HepG2 (cell line): ENCODE measurements around the gene CRMP1. TPM values are rescaled to one million over a fixed set of nuclear protein-coding genes. Genes with fewer than 3 reads are reported as not detected.

Experiments used
- ATAC-seq: fragments of 200-7000 bp; cut with Tn5 transposase; 3 replicates; pipeline ENCODE4 v1.9.1; 2020; ENCODE audit warnings: mild to moderate bottlenecking, moderate library complexity
- BruUV-seq: library from RNA; stranded (reverse); fragments of 400-500 nt; replicated peaks from 2 replicates; lab custom pipeline; 2021; lab: Mats Ljungman, UMichigan
- CTCF ChIA-PET: fragments of 300-600 bp; formaldehyde crosslinking; extraction: SDS; loops from one replicate; lab custom pipeline; 2021; ENCODE audit warnings: low total read pairs, inconsistent platforms, low intra/inter-chr PET ratio; lab: Yijun Ruan, JAX
- POLR2A ChIA-PET: fragments of 350-600 bp; sonication (Branson Sonifier 250); formaldehyde crosslinking; loops from one replicate; lab custom pipeline; 2020; ENCODE audit warnings: antibody characterized with exemption, inconsistent platforms; lab: Yijun Ruan, JAX
- DNase-seq: peaks from one replicate; pipeline ENCODE4 v3.0.0-alpha.2; 2015; ENCODE audit warnings: low spot score
- FAIRE-seq: peaks from 3 replicates; lab custom pipeline; 2011; peaks lifted over from hg19 to GRCh38; lab: Jason Lieb, UNC
- H2AFZ ChIP-seq: one replicate; pipeline ENCODE4 v1.6.1; 2011; ENCODE audit warnings: low read length, inconsistent platforms
- H3K27ac ChIP-seq: fragments of 300-600 bp; 3 replicates; pipeline ENCODE4 v1.8.0; 2011; ENCODE audit warnings: mixed run types, mild to moderate bottlenecking, mixed read lengths, low read length, inconsistent platforms; ENCODE audit not compliant: insufficient read depth; ENCODE audit errors: extremely low read length
- H3K27me3 ChIP-seq, 2 experiments: fragments of 200-600 bp in 1 of 2; 2 replicates in 1 of 2; 3 replicates in 1 of 2; pipeline versions ENCODE4 v1.6.0 to v1.8.0; 2011; ENCODE audit warnings: low read length in 2 of 2, mild to moderate bottlenecking in 2 of 2, moderate library complexity in 2 of 2, inconsistent platforms in 1 of 2; ENCODE audit not compliant: insufficient read depth in 2 of 2, control insufficient read depth in 1 of 2
- H3K36me3 ChIP-seq, 2 experiments: fragments of 200-600 bp in 1 of 2; replicated peaks in 1 of 2; 2 replicates in 1 of 2; 3 replicates in 1 of 2; pipeline versions ENCODE4 v1.5.1 to v1.8.0; 2011; ENCODE audit warnings: low read length in 2 of 2, inconsistent platforms in 1 of 2; ENCODE audit not compliant: insufficient read depth in 2 of 2, control insufficient read depth in 1 of 2
- H3K4me1 ChIP-seq: 2 replicates; pipeline ENCODE4 v1.5.1; 2012; ENCODE audit warnings: low read length, inconsistent platforms; ENCODE audit not compliant: insufficient read depth
- H3K4me2 ChIP-seq: 2 replicates; pipeline ENCODE4 v1.6.0; 2011; ENCODE audit warnings: low read depth, low read length, inconsistent platforms
- H3K4me3 ChIP-seq, 3 experiments: fragments of 200-600 bp in 1 of 3; sonication (generic), shearing (Covaris generic) in 1 of 3; replicated peaks in 1 of 3; 2 replicates each; pipeline ENCODE4 v1.5.1; 2011 to 2016; ENCODE audit warnings: low read length in 3 of 3, inconsistent platforms in 2 of 3, low read depth in 2 of 3, mild to moderate bottlenecking in 2 of 3, control low read depth in 1 of 3, mixed read lengths in 1 of 3; ENCODE audit not compliant: insufficient read depth in 1 of 3
- H3K79me2 ChIP-seq: one replicate; pipeline ENCODE4 v1.6.1; 2011; ENCODE audit warnings: low read length, inconsistent platforms; ENCODE audit not compliant: insufficient read depth
- H3K9ac ChIP-seq: 2 replicates; pipeline ENCODE4 v1.6.0; 2011; ENCODE audit warnings: mild to moderate bottlenecking, low read depth, low read length, inconsistent platforms; ENCODE audit not compliant: insufficient read depth
- H3K9me3 ChIP-seq: 2 replicates; pipeline ENCODE4 v1.5.1; 2012; ENCODE audit warnings: mild to moderate bottlenecking, low read length
- H4K20me1 ChIP-seq: 2 replicates; pipeline ENCODE4 v1.6.0; 2011; ENCODE audit warnings: inconsistent platforms, mild to moderate bottlenecking, low read length, moderate library complexity; ENCODE audit not compliant: insufficient read depth
- ATF7 ChIP-seq, 2 experiments: fragments of 450-650 bp in 1 of 2; sonication (generic) in 1 of 2; formaldehyde crosslinking in 1 of 2; IDR thresholded peaks; 2 replicates each; pipeline versions ENCODE4 v1.4.0 to v1.6.1; 2016 to 2020; ENCODE audit warnings: antibody characterized with exemption in 1 of 2, mild to moderate bottlenecking in 1 of 2, missing genetic modification reagents in 1 of 2
- NCOA2 ChIP-seq: sonication (generic); formaldehyde crosslinking; IDR thresholded peaks from 2 replicates; pipeline ENCODE4 v1.8.0; 2022; ENCODE audit warnings: inconsistent platforms
- NFYB ChIP-seq: sonication (generic); formaldehyde crosslinking; IDR thresholded peaks from 2 replicates; pipeline ENCODE4 v1.4.0; 2020; ENCODE audit warnings: missing genetic modification reagents
- NR2C2 ChIP-seq: sonication (generic); formaldehyde crosslinking; IDR thresholded peaks from 2 replicates; pipeline ENCODE4 v1.4.0; 2020; ENCODE audit warnings: missing genetic modification reagents, mild to moderate bottlenecking, moderate library complexity, borderline replicate concordance
- ZKSCAN8 ChIP-seq: IDR thresholded peaks from 2 replicates; pipeline ENCODE4 v1.6.1; 2016; ENCODE audit warnings: borderline replicate concordance, missing genetic modification reagents, missing compliant biosample characterization
- ZNF781 ChIP-seq: sonication (generic); formaldehyde crosslinking; IDR thresholded peaks from 2 replicates; pipeline ENCODE4 v1.5.1; 2020; ENCODE audit warnings: borderline replicate concordance, mild to moderate bottlenecking, missing genetic modification reagents; ENCODE audit errors: not compliant biosample characterization
- whole genome bisulfite sequencing: methylation state at CpG from one replicate; pipeline ENCODE4 v1.1.6; 2017; ENCODE audit warnings: low lambda C conversion rate; 5-methylcytosine and 5-hydroxymethylcytosine counted together
- in situ Hi-C: cut with HindIII; loops from 2 replicates; pipeline ENCODE4 v1.10.0; 2017; ENCODE audit warnings: low pct_unique_long_range_greater_than_20kb; ENCODE audit not compliant: extremely low pct_ligation_motif_present
- intact Hi-C: fragments of 100-400 bp; cut with micrococcal nuclease; formaldehyde crosslinking; loops from one replicate; pipeline ENCODE4 v1.10.0; 2022; ENCODE audit not compliant: unreplicated experiment
- polyA plus RNA-seq, 8 experiments: library from polyadenylated mRNA; depleted of rRNA in 3 of 8; stranded (reverse) in 7 of 8; unstranded in 1 of 8; fragments of >200 nt; fragmentation: Illumina TruSeq in 4 of 8; extraction: Trizol in 4 of 8; gene quantifications; 2 replicates each; pipeline versions ENCODE4 v1.2.1 to v1.2.3, GENCODE V29; 2011 to 2016; ENCODE audit warnings: low read depth in 4 of 8, missing spikeins in 1 of 8, mixed read lengths in 1 of 8; ENCODE audit not compliant: insufficient read depth in 1 of 8
- total RNA-seq, 5 experiments: library from RNA; depleted of rRNA; stranded (reverse); fragments of >200 nt; fragmentation: Illumina TruSeq; extraction: Trizol; gene quantifications; 2 replicates each; pipeline ENCODE4 v1.2.3, GENCODE V29; 2016; ENCODE audit warnings: low read depth in 1 of 5
- TF ChIP-seq, protein P1 (sequence below), 2 experiments: sonication (generic) in 1 of 2; formaldehyde crosslinking in 1 of 2; IDR thresholded peaks; 2 replicates each; pipeline versions ENCODE4 v1.6.1 to v1.9.0; 2014 to 2022; ENCODE audit warnings: antibody characterized with exemption in 1 of 2, borderline replicate concordance in 1 of 2, inconsistent platforms in 1 of 2, low read depth in 1 of 2, missing genetic modification reagents in 1 of 2
- TF ChIP-seq, protein P2 (sequence below): sonication (generic); formaldehyde crosslinking; IDR thresholded peaks from 2 replicates; pipeline ENCODE4 v1.4.0; 2020; ENCODE audit warnings: missing genetic modification reagents, low read depth, mild to moderate bottlenecking, borderline replicate concordance
- TF ChIP-seq, protein P3 (sequence below): IDR thresholded peaks from 2 replicates; pipeline ENCODE4 v1.6.1; 2018; ENCODE audit warnings: missing genetic modification reagents, mild to moderate bottlenecking, missing compliant biosample characterization
- TF ChIP-seq, protein P4 (sequence below): sonication (generic); formaldehyde crosslinking; IDR thresholded peaks from 2 replicates; pipeline ENCODE4 v1.4.0; 2020; ENCODE audit warnings: missing genetic modification reagents
- TF ChIP-seq, protein P5 (sequence below): sonication (generic); formaldehyde crosslinking; IDR thresholded peaks from 2 replicates; pipeline ENCODE4 v1.4.0; 2020; ENCODE audit warnings: mild to moderate bottlenecking, missing genetic modification reagents

Gene CRMP1
- total and polyA plus RNA-seq, 2 of the 13 experiments (the other 11 are each of a cell fraction or from before 2014, with no cell fraction given) = not detected

DNA sequence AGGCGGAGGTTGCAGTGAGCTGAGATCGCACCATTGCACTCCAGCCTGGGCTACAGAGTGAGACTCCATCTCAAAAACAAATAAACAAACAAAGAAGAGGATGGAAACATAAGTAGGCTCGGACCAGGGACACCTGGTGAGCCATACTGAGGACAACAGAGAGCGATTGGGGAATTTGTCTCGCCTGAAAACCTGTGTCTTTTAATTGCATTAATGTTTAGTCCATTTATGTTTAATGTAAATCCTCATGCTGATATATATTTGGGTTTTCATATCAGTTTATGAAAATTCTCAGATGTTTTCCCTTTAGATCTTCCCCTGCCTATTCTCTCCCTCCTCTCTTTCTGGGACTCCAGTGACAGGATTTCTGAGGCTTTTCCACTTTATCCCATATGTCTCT lies 97.3 kb downstream of the CRMP1 start:
- no peaks in the 10 kb centered on the region for H3K79me2 ChIP-seq
- H3K4me3 ChIP-seq = no peak overlapping the region
- ChIA-PET POLR2A (no interaction called here), CTCF (no interaction called here)
- no peak overlapping the region for H2AFZ ChIP-seq
- H3K9ac ChIP-seq = no peak overlapping the region
- no peak overlapping the region for H3K4me2 ChIP-seq
- H3K27ac ChIP-seq = no peak overlapping the region
- H4K20me1 ChIP-seq = no peaks in the 10 kb centered on the region
- WGBS = 91% methylated on average over 5 of the region's 5 CpGs
- intact Hi-C loops = no loop called here
- no peak for TF ChIP-seq NFYB (CRISPR knock-in tag)
- no peak for TF ChIP-seq ZKSCAN8
- TF ChIP-seq, protein P1, sequence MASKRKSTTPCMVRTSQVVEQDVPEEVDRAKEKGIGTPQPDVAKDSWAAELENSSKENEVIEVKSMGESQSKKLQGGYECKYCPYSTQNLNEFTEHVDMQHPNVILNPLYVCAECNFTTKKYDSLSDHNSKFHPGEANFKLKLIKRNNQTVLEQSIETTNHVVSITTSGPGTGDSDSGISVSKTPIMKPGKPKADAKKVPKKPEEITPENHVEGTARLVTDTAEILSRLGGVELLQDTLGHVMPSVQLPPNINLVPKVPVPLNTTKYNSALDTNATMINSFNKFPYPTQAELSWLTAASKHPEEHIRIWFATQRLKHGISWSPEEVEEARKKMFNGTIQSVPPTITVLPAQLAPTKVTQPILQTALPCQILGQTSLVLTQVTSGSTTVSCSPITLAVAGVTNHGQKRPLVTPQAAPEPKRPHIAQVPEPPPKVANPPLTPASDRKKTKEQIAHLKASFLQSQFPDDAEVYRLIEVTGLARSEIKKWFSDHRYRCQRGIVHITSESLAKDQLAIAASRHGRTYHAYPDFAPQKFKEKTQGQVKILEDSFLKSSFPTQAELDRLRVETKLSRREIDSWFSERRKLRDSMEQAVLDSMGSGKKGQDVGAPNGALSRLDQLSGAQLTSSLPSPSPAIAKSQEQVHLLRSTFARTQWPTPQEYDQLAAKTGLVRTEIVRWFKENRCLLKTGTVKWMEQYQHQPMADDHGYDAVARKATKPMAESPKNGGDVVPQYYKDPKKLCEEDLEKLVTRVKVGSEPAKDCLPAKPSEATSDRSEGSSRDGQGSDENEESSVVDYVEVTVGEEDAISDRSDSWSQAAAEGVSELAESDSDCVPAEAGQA (IDR thresholded peaks at IDR 0.05; ENCODE audit: low read depth) = no peak
- TF ChIP-seq, protein P1 (CRISPR knock-in tag; IDR thresholded peaks at IDR 0.05; ENCODE audit: borderline replicate concordance) = no peak
- no peak for TF ChIP-seq ATF7 (IDR thresholded peaks at IDR 0.05)
- no peak for TF ChIP-seq ATF7 (CRISPR knock-in tag; IDR thresholded peaks at IDR 0.05)
- no peak for TF ChIP-seq ZNF781
- no peak for TF ChIP-seq NCOA2 (CRISPR knock-in tag)
- TF ChIP-seq, protein P2, sequence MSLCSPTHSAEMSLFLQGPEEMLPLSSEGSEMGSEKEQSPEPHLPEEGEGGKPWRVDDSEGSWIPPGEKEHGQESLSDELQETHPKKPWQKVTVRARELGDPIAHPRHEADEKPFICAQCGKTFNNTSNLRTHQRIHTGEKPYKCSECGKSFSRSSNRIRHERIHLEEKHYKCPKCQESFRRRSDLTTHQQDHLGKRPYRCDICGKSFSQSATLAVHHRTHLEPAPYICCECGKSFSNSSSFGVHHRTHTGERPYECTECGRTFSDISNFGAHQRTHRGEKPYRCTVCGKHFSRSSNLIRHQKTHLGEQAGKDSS (CRISPR knock-in tag) = no peak
- no peak for TF ChIP-seq NR2C2 (CRISPR knock-in tag)
- TF ChIP-seq, protein P3, sequence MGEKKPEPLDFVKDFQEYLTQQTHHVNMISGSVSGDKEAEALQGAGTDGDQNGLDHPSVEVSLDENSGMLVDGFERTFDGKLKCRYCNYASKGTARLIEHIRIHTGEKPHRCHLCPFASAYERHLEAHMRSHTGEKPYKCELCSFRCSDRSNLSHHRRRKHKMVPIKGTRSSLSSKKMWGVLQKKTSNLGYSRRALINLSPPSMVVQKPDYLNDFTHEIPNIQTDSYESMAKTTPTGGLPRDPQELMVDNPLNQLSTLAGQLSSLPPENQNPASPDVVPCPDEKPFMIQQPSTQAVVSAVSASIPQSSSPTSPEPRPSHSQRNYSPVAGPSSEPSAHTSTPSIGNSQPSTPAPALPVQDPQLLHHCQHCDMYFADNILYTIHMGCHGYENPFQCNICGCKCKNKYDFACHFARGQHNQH = no peak
- TF ChIP-seq, protein P4, sequence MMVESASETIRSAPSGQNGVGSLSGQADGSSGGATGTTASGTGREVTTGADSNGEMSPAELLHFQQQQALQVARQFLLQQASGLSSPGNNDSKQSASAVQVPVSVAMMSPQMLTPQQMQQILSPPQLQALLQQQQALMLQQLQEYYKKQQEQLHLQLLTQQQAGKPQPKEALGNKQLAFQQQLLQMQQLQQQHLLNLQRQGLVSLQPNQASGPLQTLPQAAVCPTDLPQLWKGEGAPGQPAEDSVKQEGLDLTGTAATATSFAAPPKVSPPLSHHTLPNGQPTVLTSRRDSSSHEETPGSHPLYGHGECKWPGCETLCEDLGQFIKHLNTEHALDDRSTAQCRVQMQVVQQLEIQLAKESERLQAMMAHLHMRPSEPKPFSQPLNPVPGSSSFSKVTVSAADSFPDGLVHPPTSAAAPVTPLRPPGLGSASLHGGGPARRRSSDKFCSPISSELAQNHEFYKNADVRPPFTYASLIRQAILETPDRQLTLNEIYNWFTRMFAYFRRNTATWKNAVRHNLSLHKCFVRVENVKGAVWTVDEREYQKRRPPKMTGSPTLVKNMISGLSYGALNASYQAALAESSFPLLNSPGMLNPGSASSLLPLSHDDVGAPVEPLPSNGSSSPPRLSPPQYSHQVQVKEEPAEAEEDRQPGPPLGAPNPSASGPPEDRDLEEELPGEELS = no peak
- TF ChIP-seq, protein P5, sequence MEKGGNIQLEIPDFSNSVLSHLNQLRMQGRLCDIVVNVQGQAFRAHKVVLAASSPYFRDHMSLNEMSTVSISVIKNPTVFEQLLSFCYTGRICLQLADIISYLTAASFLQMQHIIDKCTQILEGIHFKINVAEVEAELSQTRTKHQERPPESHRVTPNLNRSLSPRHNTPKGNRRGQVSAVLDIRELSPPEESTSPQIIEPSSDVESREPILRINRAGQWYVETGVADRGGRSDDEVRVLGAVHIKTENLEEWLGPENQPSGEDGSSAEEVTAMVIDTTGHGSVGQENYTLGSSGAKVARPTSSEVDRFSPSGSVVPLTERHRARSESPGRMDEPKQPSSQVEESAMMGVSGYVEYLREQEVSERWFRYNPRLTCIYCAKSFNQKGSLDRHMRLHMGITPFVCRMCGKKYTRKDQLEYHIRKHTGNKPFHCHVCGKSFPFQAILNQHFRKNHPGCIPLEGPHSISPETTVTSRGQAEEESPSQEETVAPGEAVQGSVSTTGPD (CRISPR knock-in tag) = no peak
- H3K36me3 ChIP-seq = peaks cover 2 to 9% of the 10 kb centered on the region in 2 experiments; a peak in 2 of 5 replicates
- in situ Hi-C loops = no loop called here
- no peaks in the 10 kb centered on the region for H3K9me3 ChIP-seq
- ATAC-seq = no peak
- no peaks in the 10 kb centered on the region for H3K27me3 ChIP-seq
- FAIRE-seq = no peak
- no TSS peak for BruUV-seq
- H3K4me1 ChIP-seq = no peaks in the 10 kb centered on the region
- no peak for DNase-seq
